H9 (cell line): Measurements from ENCODE around the gene ADARB2. TPM values are rescaled to one million over a fixed set of nuclear protein-coding genes. Genes with fewer than 3 reads are reported as not detected.

ENCODE experiments used
- DNase-seq: peaks from one replicate; pipeline ENCODE4 v3.0.0-alpha.2; 2017
- H2AFZ ChIP-seq: one replicate; pipeline ENCODE4 v1.6.1; 2013; ENCODE audit warnings: mild to moderate bottlenecking, low read length, control low read depth, moderate library complexity
- H2AK5ac ChIP-seq: 2 replicates; pipeline ENCODE4 v1.6.1; 2013; ENCODE audit warnings: low read length, control low read depth, mixed read lengths; ENCODE audit not compliant: insufficient read length
- H2BK120ac ChIP-seq: one replicate; pipeline ENCODE4 v1.6.1; 2013; ENCODE audit warnings: low read depth, mild to moderate bottlenecking, low read length, control low read depth, inconsistent platforms; ENCODE audit not compliant: poor library complexity, severe bottlenecking
- H2BK12ac ChIP-seq: 2 replicates; pipeline ENCODE4 v1.6.1; 2013; ENCODE audit warnings: low read length, control low read depth, mixed read lengths, low read depth; ENCODE audit not compliant: insufficient read length
- H2BK15ac ChIP-seq: 2 replicates; pipeline ENCODE4 v1.6.1; 2013; ENCODE audit warnings: low read depth, low read length, control low read depth
- H2BK20ac ChIP-seq: one replicate; pipeline ENCODE4 v1.6.1; 2013; ENCODE audit warnings: low read depth, mild to moderate bottlenecking, low read length, control low read depth, inconsistent platforms; ENCODE audit not compliant: poor library complexity, severe bottlenecking
- H2BK5ac ChIP-seq: 2 replicates; pipeline ENCODE4 v1.6.1; 2013; ENCODE audit warnings: low read length, control low read depth, mixed read lengths; ENCODE audit not compliant: insufficient read length
- H3K14ac ChIP-seq: 2 replicates; pipeline ENCODE4 v1.6.1; 2013; ENCODE audit warnings: low read length, control low read depth; ENCODE audit not compliant: insufficient read depth
- H3K18ac ChIP-seq: 2 replicates; pipeline ENCODE4 v1.6.1; 2013; ENCODE audit warnings: low read depth, mild to moderate bottlenecking, mixed read lengths, low read length, control low read depth; ENCODE audit not compliant: insufficient read length
- H3K23ac ChIP-seq: 2 replicates; pipeline ENCODE4 v1.6.1; 2013; ENCODE audit warnings: low read length, control low read depth, mixed read lengths, low read depth; ENCODE audit not compliant: insufficient read length
- H3K23me2 ChIP-seq: 2 replicates; pipeline ENCODE4 v1.6.1; 2013; ENCODE audit warnings: low read depth, mild to moderate bottlenecking, mixed read lengths, low read length, control low read depth; ENCODE audit not compliant: insufficient read length, poor library complexity, severe bottlenecking
- H3K27ac ChIP-seq: 2 replicates; pipeline ENCODE4 v1.5.1; 2013; ENCODE audit warnings: low read length, control low read depth, mixed read lengths, low read depth; ENCODE audit not compliant: insufficient read length
- H3K27me3 ChIP-seq: 2 replicates; pipeline ENCODE4 v1.6.1; 2013; ENCODE audit warnings: low read length, control low read depth, inconsistent platforms; ENCODE audit not compliant: insufficient read depth
- H3K4ac ChIP-seq: 2 replicates; pipeline ENCODE4 v1.6.1; 2013; ENCODE audit warnings: low read depth, mild to moderate bottlenecking, control low read depth, inconsistent platforms, low read length, moderate library complexity
- H3K4me1 ChIP-seq: 2 replicates; pipeline ENCODE4 v1.6.1; 2013; ENCODE audit warnings: low read length, control low read depth, inconsistent platforms; ENCODE audit not compliant: insufficient read depth
- H3K4me2 ChIP-seq: 2 replicates; pipeline ENCODE4 v1.6.1; 2013; ENCODE audit warnings: low read length, control low read depth, mixed read lengths; ENCODE audit not compliant: insufficient read length, insufficient read depth
- H3K56ac ChIP-seq: 2 replicates; pipeline ENCODE4 v1.6.1; 2013; ENCODE audit warnings: low read depth, mild to moderate bottlenecking, mixed read lengths, low read length, control low read depth; ENCODE audit not compliant: insufficient read length
- H3K79me1 ChIP-seq: 2 replicates; pipeline ENCODE4 v1.6.1; 2013; ENCODE audit warnings: low read depth, mild to moderate bottlenecking, moderate library complexity, low read length, control low read depth, inconsistent platforms; ENCODE audit not compliant: insufficient read depth, poor library complexity, severe bottlenecking
- H3K79me2 ChIP-seq: 2 replicates; pipeline ENCODE4 v1.6.1; 2013; ENCODE audit warnings: low read length, control low read depth, inconsistent platforms; ENCODE audit not compliant: insufficient read depth
- H3K9ac ChIP-seq: 2 replicates; pipeline ENCODE4 v1.6.1; 2013; ENCODE audit warnings: low read length, control low read depth, mixed read lengths; ENCODE audit not compliant: insufficient read length; ENCODE audit errors: extremely low read depth
- H3K9me3 ChIP-seq: one replicate; pipeline ENCODE4 v1.6.1; 2013; ENCODE audit warnings: low read depth, low read length, inconsistent platforms; ENCODE audit not compliant: control insufficient read depth
- H3T11ph ChIP-seq: one replicate; pipeline ENCODE4 v1.6.1; 2013; ENCODE audit warnings: mild to moderate bottlenecking, low read length, control low read depth, inconsistent platforms
- H4K20me1 ChIP-seq: one replicate; pipeline ENCODE4 v1.6.1; 2013; ENCODE audit not compliant: control insufficient read depth, insufficient read length, insufficient read depth
- H4K5ac ChIP-seq: 2 replicates; pipeline ENCODE4 v1.6.1; 2013; ENCODE audit warnings: low read depth, mild to moderate bottlenecking, mixed read lengths, low read length, control low read depth; ENCODE audit not compliant: insufficient read length
- H4K8ac ChIP-seq: replicated peaks from 2 replicates; pipeline ENCODE4 v1.6.1; 2013; ENCODE audit warnings: low read length, control low read depth, mixed read lengths, low read depth; ENCODE audit not compliant: insufficient read length
- H4K91ac ChIP-seq: 2 replicates; pipeline ENCODE4 v1.6.1; 2013; ENCODE audit warnings: low read depth, mild to moderate bottlenecking, moderate library complexity, mixed read lengths, low read length, control low read depth; ENCODE audit not compliant: insufficient read length
- H3K27ac Mint-ChIP-seq, 3 experiments: 2 replicates in 2 of 3; 3 replicates in 1 of 3; pipeline ENCODE4 v1.8.0; 2020 to 2021; ENCODE audit warnings: mixed read lengths in 3 of 3, mild to moderate bottlenecking in 1 of 3, moderate library complexity in 1 of 3
- H3K27me3 Mint-ChIP-seq: 2 replicates; pipeline ENCODE4 v1.8.0; 2021; ENCODE audit warnings: low read depth, mild to moderate bottlenecking, moderate library complexity, mixed read lengths
- H3K36me3 Mint-ChIP-seq, 3 experiments: 2 replicates in 2 of 3; 3 replicates in 1 of 3; pipeline ENCODE4 v1.8.0; 2020 to 2021; ENCODE audit warnings: low read depth in 3 of 3, mixed read lengths in 3 of 3; ENCODE audit not compliant: insufficient read depth in 1 of 3
- H3K4me1 Mint-ChIP-seq, 2 experiments: 2 replicates each; pipeline ENCODE4 v1.8.0; 2020; ENCODE audit warnings: mixed read lengths in 2 of 2
- H3K4me3 Mint-ChIP-seq, 2 experiments: 2 replicates in 1 of 2; 3 replicates in 1 of 2; pipeline ENCODE4 v1.8.0; 2020 to 2021; ENCODE audit warnings: mild to moderate bottlenecking in 2 of 2, mixed read lengths in 2 of 2, moderate library complexity in 1 of 2
- H3K9me3 Mint-ChIP-seq, 2 experiments: 2 replicates in 1 of 2; 3 replicates in 1 of 2; pipeline ENCODE4 v1.8.0; 2020; ENCODE audit warnings: mild to moderate bottlenecking in 2 of 2, mixed read lengths in 2 of 2, moderate library complexity in 1 of 2
- CTCF ChIP-seq: fragments of 200-600 bp; sonication (generic); conservative IDR thresholded peaks from 3 replicates; pipeline ENCODE4 v1.8.0; 2021; ENCODE audit warnings: antibody characterized with exemption, mild to moderate bottlenecking
- WGBS: extraction: QIAGEN DNeasy Blood & Tissue Kit; methylation state at CpG from one replicate; pipeline ENCODE4 v1.1.7; 2013; ENCODE audit warnings: missing lambda C conversion rate, low lambda C conversion rate, mixed read lengths; ENCODE audit not compliant: insufficient read length; ENCODE audit errors: extremely low coverage; 5-methylcytosine and 5-hydroxymethylcytosine counted together
- total RNA-seq: library from RNA; stranded (reverse); gene quantifications from 2 replicates; pipeline ENCODE4 v1.2.1, GENCODE V29; 2021

The ADARB2 gene
- total RNA-seq, 1 experiment from 2014 or later: 0.87 TPM

- Histone ChIP-seq H4K8ac (no peak overlapping the region), H3K14ac (no peak overlapping the region), H3K27ac (no peak overlapping the region), H3K4me1 (peaks cover 10% of the 10 kb centered on the region; the same call in 1 of the 2 replicates), H4K5ac (no peak overlapping the region), H3K27me3 (no peaks in the 10 kb centered on the region), H3K56ac (no peak overlapping the region), H2BK5ac (no peak overlapping the region), H3K18ac (no peak overlapping the region), H3K79me1 (no peaks in the 10 kb centered on the region), H3K4me2 (no peak overlapping the region), H3T11ph (no peak overlapping the region), H3K23ac (no peak overlapping the region), H4K20me1 (no peaks in the 10 kb centered on the region), H2AK5ac (no peak overlapping the region), H2AFZ (no peak overlapping the region), H2BK120ac (no peak overlapping the region), H3K9ac (no peak overlapping the region), H4K91ac (no peak overlapping the region), H3K4ac (no peak overlapping the region), H3K79me2 (no peaks in the 10 kb centered on the region), H3K9me3 (no peaks in the 10 kb centered on the region), H2BK20ac (no peak overlapping the region), H3K23me2 (no peaks in the 10 kb centered on the region), H2BK15ac (no peak overlapping the region), H2BK12ac (no peak overlapping the region)
- Mint-ChIP-seq H3K4me1 (peaks cover 13 to 20% of the 10 kb centered on the region in 2 experiments), H3K27ac (no peak overlapping the region), H3K27me3 (peaks cover 5% of the 10 kb centered on the region), H3K9me3 (no peaks in the 10 kb centered on the region), H3K36me3 (peaks cover 0 to 2% (median 2%) of the 10 kb centered on the region in 3 experiments; a peak in 4 of 7 replicates), H3K4me3 (no peak overlapping the region)
- no peak for DNase-seq
- no CpG with 5 or more reads among the region's 8 CpGs for WGBS
- no peak for TF ChIP-seq CTCF
These were observed 284.5 kb downstream of the ADARB2 start for GRCh38 chr10:1452777-1453176.
